ENCODE measurements around the gene EPHA2.

EPHA2 gene

GRCh38 chr1:16173447-16174260 lies 17.8 kb upstream of the EPHA2 start:
- TF ChIP-seq CTCF (conservative IDR thresholded peaks at IDR 0.05; ENCODE audit: low read depth, low read length), result no peak
- Histone ChIP-seq H3K79me2 (ENCODE audit: insufficient read depth, low read depth) (no peaks in the 10 kb centered on the region), H3K9ac (no peak overlapping the region), H2AFZ (ENCODE audit: low read depth) (no peak overlapping the region), H3K36me3 (ENCODE audit: insufficient read depth) (no peaks in the 10 kb centered on the region), H3K27ac (no peak overlapping the region), H4K20me1 (ENCODE audit: insufficient read depth) (no peaks in the 10 kb centered on the region), H3K4me3 (IDR thresholded peaks at IDR 0.05; ENCODE audit: insufficient read depth, low read depth, low read length) (no peak overlapping the region), H3K4me2 (no peak overlapping the region), H3K27me3 (ENCODE audit: insufficient read depth, low read depth) (no peaks in the 10 kb centered on the region), H3K4me1 (ENCODE audit: low read depth, poor library complexity, severe bottlenecking) (peaks cover 7% of the 10 kb centered on the region)

GRCh38 chr1:16172964-16173446 lies 17.1 kb upstream of the EPHA2 start:
- H2AFZ ChIP-seq (ENCODE audit: low read depth), result no peak overlapping the region
- TF ChIP-seq CTCF (conservative IDR thresholded peaks at IDR 0.05; ENCODE audit: low read depth, low read length), result no peak
- H3K36me3 ChIP-seq (ENCODE audit: insufficient read depth), result no peaks in the 10 kb centered on the region
- no peaks in the 10 kb centered on the region for H3K79me2 ChIP-seq (ENCODE audit: insufficient read depth, low read depth)
- no peak overlapping the region for H3K9ac ChIP-seq
- H4K20me1 ChIP-seq (ENCODE audit: insufficient read depth), result no peaks in the 10 kb centered on the region
- no peak overlapping the region for H3K4me2 ChIP-seq
- H3K27me3 ChIP-seq (ENCODE audit: insufficient read depth, low read depth), result no peaks in the 10 kb centered on the region
- no peak overlapping the region for H3K4me3 ChIP-seq (IDR thresholded peaks at IDR 0.05; ENCODE audit: insufficient read depth, low read depth, low read length)
- peaks cover 9% of the 10 kb centered on the region for H3K4me1 ChIP-seq (ENCODE audit: low read depth, poor library complexity, severe bottlenecking)
- H3K27ac ChIP-seq, result no peak overlapping the region

- no peaks in the 10 kb centered on the region for H3K27me3 ChIP-seq (ENCODE audit: insufficient read depth, low read depth)
- H4K20me1 ChIP-seq (ENCODE audit: insufficient read depth), result no peaks in the 10 kb centered on the region
- no peak overlapping the region for H3K9ac ChIP-seq
- no peak overlapping the region for H2AFZ ChIP-seq (ENCODE audit: low read depth)
- no peak overlapping the region for H3K27ac ChIP-seq
- peaks cover 11% of the 10 kb centered on the region for H3K4me1 ChIP-seq (ENCODE audit: low read depth, poor library complexity, severe bottlenecking)
- H3K4me3 ChIP-seq (IDR thresholded peaks at IDR 0.05; ENCODE audit: insufficient read depth, low read depth, low read length), result no peak overlapping the region
- no peak overlapping the region for H3K4me2 ChIP-seq
- no peaks in the 10 kb centered on the region for H3K79me2 ChIP-seq (ENCODE audit: insufficient read depth, low read depth)
- no peak for TF ChIP-seq CTCF (conservative IDR thresholded peaks at IDR 0.05; ENCODE audit: low read depth, low read length)
- no peaks in the 10 kb centered on the region for H3K36me3 ChIP-seq (ENCODE audit: insufficient read depth)
These were observed 16.5 kb upstream of the EPHA2 start for GRCh38 chr1:16172218-16172830.

GRCh38 chr1:16171314-16172151 lies 15.7 kb upstream of the EPHA2 start:
- H3K4me3 ChIP-seq (IDR thresholded peaks at IDR 0.05; ENCODE audit: insufficient read depth, low read depth, low read length), result no peak overlapping the region
- no peak overlapping the region for H3K4me2 ChIP-seq
- peaks cover 11% of the 10 kb centered on the region for H3K4me1 ChIP-seq (ENCODE audit: low read depth, poor library complexity, severe bottlenecking)
- no peak overlapping the region for H3K9ac ChIP-seq
- no peaks in the 10 kb centered on the region for H3K36me3 ChIP-seq (ENCODE audit: insufficient read depth)
- H4K20me1 ChIP-seq (ENCODE audit: insufficient read depth), result no peaks in the 10 kb centered on the region
- H3K27ac ChIP-seq, result no peak overlapping the region
- H3K27me3 ChIP-seq (ENCODE audit: insufficient read depth, low read depth), result no peaks in the 10 kb centered on the region
- no peak overlapping the region for H2AFZ ChIP-seq (ENCODE audit: low read depth)
- no peaks in the 10 kb centered on the region for H3K79me2 ChIP-seq (ENCODE audit: insufficient read depth, low read depth)
- no peak for TF ChIP-seq CTCF (conservative IDR thresholded peaks at IDR 0.05; ENCODE audit: low read depth, low read length)
